HG03571 (cell line): ENCODE measurements around the gene CEP295NL.
"Not testable (repeated sequence)": the region's sequence is repeated elsewhere in the genome, so short reads cannot be mapped to it uniquely, and the experiment has no call there.

ENCODE experiments used
- ATAC-seq: cut with Tn5 transposase; IDR thresholded peaks from one replicate; pipeline ENCODE4 v1.9.1; 2021; ENCODE audit not compliant: unreplicated experiment

The CEP295NL gene

GRCh38 chr17:78889531-78889930 lies 13.5 kb downstream of the CEP295NL start:
- no peak for ATAC-seq

DNA sequence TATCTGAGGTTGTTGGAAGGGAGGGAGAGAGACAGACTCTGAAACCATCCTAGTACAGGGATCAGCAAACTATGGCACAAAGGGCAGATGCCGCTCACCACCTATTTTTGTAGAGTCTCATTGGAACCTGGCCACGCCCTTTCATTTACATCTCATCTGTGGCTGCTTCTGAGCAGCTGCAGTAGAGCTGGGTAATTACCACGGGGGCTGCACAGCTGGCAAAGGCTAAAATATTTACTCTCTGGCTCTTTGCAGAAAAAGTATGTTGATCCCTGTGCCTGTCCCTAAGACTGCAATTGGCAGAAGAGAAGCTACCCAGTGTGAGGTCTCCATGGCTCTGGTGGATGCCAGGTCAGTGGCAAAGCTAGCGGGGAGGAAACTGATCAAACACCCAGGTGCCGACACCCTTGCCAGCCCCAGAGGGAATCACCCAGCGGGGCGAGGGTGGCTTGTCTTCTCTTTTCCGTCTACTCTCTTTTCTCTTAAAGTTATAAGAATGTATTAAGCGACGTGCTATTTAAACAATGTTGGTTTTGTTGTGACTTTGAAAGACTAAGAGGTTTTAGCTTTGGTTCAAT lies 14.0 kb downstream of the CEP295NL start:
- no peak for ATAC-seq

GRCh38 chr17:78886954-78887353 lies 16.0 kb downstream of the CEP295NL start:
- ATAC-seq: no peak

DNA sequence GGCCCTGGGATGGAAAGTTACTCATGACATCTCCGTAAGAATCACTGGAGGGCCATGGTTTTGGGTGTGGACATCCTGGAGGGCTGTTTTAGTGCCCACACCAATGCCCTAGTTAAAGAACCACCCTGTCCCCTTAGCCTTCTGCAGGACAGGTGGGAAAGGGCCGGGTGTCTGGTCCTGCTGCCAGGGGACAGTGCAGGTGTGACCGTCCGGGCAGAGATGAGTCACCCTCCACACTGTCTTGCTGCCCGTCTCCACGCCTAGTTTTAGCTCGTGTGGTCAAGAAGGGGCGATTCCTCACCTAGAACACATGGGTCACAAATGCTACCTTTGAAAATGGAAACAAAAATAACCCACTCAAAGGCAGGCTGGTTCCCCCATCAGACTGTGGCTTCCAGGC lies 17.0 kb downstream of the CEP295NL start:
- ATAC-seq: no peak

DNA sequence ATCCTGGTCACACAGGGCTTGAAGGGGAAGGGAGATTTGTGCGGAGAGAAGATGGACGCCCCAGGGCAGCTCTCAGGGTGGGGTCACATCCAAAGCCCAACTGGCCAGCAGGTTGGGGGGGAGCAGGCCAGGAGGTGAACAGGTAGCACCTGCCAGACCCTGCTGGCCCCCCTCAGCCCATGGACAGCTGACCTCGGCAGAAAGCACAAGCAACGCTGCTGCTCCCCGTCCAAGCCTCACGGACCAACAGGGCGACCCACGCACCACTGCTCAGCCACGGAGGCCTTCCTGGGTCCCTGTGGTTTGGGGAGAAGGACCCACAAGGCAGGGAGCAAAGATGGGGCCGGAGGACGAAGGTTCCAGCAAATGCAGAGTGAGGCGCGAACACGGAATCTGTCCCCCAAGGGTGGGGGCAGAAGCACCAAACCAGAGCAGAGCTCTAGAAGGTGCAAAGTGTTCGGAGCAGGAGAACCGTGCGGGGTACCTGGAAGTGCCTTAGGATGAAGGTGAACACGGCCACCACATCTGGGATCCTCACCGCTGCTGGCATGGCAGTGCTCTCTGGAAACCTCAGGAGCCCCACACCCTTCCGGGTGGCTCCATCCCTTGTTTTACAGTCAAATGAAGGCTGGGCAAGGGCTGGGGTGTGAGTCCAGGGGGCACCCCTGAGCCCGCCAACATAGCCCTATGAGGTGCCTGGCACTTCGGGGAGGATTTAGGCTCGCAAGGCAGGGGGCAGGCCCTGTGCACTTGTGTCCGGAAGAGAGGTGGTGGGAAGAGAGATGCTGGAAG lies 17.9 kb downstream of the CEP295NL start:
- no peak for ATAC-seq

- ATAC-seq: no peak
These were observed 18.7 kb downstream of the CEP295NL start for GRCh38 chr17:78884148-78884825.

GRCh38 chr17:78883533-78884131 lies 19.4 kb downstream of the CEP295NL start:
- ATAC-seq: no peak

GRCh38 chr17:78883089-78883532 lies 19.9 kb downstream of the CEP295NL start:
- no peak for ATAC-seq

DNA sequence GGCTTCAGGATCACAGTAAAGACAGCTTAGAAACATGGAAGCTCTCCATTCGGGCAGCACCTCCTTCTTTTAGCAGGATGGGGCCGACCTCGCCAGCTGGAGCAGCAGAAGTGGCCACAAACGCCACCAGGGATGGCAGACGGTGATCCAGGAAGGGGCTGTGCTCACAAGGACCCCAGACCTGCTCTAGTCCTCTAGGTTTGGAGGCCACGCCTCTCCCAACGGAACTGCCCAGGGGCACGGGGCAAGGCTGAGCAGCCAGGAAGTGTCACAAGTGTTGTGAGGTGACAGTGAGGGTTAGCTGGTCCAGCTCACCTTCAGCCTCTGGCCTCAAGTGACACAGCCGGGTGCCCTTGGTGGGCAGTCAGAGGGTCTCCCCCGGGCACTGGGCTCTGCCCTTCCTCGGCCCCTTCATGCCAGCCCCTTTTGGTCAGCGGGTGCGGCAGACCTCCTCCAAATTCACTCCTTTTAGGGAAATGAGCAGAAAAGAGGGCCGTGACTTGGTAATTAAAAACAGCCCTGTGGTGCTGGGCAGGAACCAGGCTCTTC lies 20.4 kb downstream of the CEP295NL start:
- ATAC-seq: no peak

DNA sequence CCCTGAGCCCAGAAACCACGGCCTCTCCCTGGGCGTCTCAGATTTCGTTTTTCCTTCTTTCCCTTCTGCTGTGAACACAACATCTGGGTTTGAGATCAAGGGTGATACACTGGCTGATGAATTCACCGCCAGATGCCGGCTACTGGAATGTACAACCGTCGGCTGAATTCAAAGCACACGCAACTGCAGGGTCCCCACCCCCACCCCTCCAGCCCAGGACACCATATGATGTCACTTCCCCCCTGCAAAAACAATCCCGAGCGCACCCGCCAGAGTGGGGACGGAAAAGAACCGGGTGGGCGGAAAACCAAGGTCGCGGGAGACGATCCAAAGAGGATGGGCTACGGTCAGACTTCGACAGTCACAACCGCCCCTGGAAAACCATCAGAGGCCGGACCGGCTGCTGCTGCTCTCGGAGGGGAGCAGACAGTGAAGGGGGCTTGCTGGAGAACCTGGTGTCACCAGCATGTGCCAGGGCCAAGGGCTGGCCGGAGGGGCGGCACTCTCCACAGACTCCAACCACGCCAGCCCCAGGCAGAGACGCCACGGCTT lies 23.3 kb downstream of the CEP295NL start:
- no peak for ATAC-seq

- ATAC-seq: no peak
These were observed 24.0 kb downstream of the CEP295NL start for GRCh38 chr17:78878871-78879527.

DNA sequence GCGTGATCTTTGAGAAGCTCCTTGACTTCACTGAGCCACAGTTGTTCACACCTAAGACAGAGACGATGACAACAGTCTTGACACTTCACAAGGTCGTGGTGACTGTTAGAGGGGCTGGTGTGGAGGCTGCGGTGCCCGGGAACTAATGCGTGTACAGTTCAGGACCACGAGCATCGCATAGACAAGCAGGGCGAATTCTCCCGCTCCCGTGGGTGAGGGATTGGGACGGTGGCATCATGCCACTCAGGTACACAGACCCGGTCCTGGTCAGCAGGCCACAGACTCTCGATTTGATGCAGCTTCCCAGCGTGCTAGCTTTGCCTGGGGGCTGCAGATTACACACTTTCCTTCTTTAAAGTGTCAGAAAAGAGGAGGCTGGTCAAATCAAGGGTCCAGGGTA lies 24.7 kb downstream of the CEP295NL start:
- no peak for ATAC-seq

GRCh38 chr17:78876954-78877517 lies 26.0 kb downstream of the CEP295NL start:
- ATAC-seq: not testable (repeated sequence)

DNA sequence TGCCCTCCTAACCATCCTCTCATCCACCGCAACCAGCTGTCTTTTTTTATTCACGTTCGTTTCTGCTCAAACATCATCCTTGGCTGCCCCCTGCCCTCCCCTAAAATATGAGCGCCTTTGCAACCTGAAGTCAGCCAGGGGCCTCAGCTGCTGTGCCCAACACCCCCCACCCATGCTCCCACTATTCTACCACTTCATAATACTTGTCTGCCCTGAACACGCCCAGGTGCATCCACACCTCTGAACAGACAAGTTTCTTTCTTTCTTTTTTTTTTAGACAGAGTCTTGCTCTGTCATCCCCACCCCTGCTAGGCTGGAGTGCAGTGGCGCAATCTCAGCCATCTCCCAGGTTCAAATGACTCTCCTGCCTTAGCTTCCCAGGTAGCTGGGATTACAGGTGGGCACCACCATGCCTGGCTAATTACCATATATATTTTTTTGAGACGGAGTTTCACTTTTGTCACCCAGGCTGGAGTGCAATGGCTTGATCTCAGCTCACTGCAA lies 26.9 kb downstream of the CEP295NL start:
- ATAC-seq: no peak

DNA sequence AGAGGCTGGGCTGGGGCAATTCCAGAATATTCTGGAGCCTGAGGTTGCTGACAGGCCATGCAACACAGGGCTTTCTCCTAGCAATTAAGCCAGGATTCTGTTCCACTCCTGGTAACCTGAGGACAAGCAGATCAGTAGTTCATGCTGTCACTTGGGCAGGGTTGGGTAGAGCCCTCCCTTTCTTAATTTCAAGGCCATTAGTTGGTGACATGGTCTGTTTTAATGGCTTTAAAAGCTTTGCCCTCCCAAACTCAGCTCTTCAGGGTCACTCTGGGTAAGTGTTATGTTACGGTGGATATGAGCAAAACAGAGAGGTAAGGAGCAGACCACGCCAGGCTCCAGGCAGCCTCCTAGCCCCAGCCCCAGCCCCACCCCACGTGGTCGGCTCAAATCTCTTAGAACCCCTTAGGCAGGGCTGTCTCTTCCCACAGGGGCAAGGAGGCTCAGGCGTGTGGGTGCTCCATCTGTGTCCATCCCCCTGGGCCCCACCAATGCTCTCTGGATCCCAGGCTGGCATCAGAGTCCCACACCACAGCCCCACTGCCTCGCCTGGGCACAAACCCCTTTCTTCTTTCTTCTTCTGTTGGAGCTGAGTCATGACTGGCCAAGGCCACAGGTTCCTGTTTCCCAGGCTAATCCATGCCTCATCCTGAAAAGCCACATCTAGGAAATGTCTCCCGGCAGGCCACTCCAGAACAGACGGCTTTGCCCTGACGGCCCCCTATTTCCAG lies 27.5 kb downstream of the CEP295NL start:
- no peak for ATAC-seq

DNA sequence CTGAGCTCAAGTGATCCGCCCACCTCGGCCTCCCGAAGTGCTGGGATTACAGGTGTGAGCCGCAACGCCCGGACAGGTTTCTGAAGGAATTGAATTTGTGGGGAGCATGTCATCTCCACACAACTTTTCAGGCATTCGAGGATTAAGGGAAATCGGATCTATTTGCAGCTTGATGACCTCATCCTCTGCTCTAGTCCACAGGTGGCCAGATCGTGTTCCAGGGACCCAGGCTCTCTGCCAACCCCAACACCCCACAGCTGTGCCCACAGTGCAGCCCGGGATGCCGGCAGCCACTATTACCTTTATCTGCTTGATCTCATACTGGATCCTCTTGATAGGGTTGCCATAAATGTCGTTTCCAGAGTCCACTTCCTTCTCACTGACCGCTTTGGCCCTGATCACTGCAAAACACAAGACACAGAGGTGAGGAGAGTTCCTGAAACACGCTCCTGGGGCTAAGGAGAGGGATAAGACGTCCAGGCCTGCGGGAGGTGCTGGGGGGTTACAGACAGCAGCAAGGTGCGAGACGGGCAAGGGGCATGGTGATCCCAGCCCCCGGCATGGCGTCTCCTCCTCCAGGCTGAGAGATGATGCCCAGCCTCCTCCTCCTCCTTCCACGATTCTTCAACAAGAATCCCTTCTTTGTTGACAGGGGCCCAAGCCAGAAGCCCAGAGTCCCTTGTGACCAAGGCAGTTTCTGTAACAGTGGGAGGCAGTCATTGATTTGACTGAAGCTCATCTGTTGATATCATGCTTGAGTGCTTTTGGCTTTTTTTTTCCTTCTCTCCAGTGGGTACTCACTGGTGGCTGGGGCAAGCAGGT lies 29.3 kb downstream of the CEP295NL start:
- no peak for ATAC-seq

GRCh38 chr17:78872486-78872885 lies 30.5 kb downstream of the CEP295NL start:
- ATAC-seq: no peak

- no peak for ATAC-seq
These were observed 32.4 kb downstream of the CEP295NL start for GRCh38 chr17:78870621-78871020.

DNA sequence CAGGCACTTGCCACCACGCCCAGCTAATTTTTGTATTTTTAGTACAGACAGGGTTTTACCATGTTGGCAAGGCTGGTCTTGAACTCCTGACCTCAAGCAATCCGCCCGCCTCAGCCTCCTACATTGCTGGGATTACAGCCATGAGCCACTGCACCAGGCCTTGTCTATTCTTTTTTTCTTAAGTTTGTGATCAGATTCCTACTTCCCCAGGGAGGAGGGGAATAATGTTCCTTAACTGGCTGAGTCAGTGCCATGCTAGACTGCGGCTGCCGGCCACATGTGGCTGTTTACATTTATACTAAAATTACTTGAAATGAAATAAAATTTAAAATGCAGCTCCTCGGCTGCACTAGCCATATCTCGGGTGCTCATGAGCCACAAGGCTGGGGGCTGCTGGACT lies 34.6 kb downstream of the CEP295NL start:
- ATAC-seq: no peak
